Fibroblast of lung (primary cell): Measurements from ENCODE around the gene ATG4C.

ENCODE experiments used
- CTCF ChIP-seq, 2 donors: IDR thresholded peaks in 1 of 2; conservative IDR thresholded peaks in 1 of 2; 1 replicate in 1 of 2; 2 replicates in 1 of 2; pipeline ENCODE4 v1.5.1; 2011 to 2012; ENCODE audit warnings: low read length in 2 of 2, control low read depth in 1 of 2, inconsistent platforms in 1 of 2, low read depth in 1 of 2, mild to moderate bottlenecking in 1 of 2
- EZH2 ChIP-seq: IDR thresholded peaks from 2 replicates; pipeline ENCODE4 v1.5.1; 2012; ENCODE audit warnings: low read length, control low read depth, mild to moderate bottlenecking; ENCODE audit errors: missing control alignments

DNA sequence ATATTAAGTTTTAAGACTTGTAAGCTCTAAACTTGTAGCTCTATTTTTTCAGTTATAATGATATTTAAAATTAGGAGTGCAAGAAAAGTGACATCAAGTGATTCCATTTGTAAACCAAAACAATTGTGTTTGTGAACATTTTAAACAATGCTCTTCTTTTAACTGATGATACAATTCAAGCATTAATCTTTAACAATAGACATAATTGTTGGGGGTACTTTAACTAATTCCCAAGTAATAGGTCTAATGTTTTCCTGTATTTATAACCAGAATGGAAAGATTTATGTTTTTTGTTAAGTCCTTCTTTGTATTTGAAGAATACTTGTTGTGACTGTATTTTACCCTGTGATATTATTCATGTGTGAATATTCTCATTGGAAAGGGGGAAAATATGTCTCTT is 6.8 kb downstream of the ATG4C start:
- TF ChIP-seq CTCF (conservative IDR thresholded peaks at IDR 0.05 in 1 of 2, IDR thresholded peaks at IDR 0.05 in 1 of 2; ENCODE audit: low read depth in 1 of 2, low read length in 2 of 2) (no peak), EZH2 (no peak)
